Calu3 (cell line): Measurements from ENCODE around the gene ZDHHC16. TPM values are rescaled to one million over a fixed set of nuclear protein-coding genes. Genes with fewer than 3 reads are reported as not detected.

ENCODE experiments used
- BruUV-seq: library from RNA; stranded (reverse); fragments of 400-500 nt; replicated peaks from 2 replicates; lab custom pipeline; 2021; lab: Mats Ljungman, UMichigan
- CTCF ChIA-PET: fragments of 300-600 bp; sonication (Branson Sonifier 250); formaldehyde crosslinking; loops from one replicate; lab custom pipeline; 2022; ENCODE audit warnings: antibody characterized with exemption; lab: Charles Lee
- DNase-seq: peaks from one replicate; pipeline ENCODE4 v3.0.0; 2022
- H3K27ac Mint-ChIP-seq: one replicate; pipeline ENCODE4 v1.8.0; 2022; ENCODE audit warnings: mixed read lengths; ENCODE audit not compliant: unreplicated experiment
- H3K27me3 Mint-ChIP-seq: one replicate; pipeline ENCODE4 v1.8.0; 2022; ENCODE audit warnings: mixed read lengths; ENCODE audit not compliant: unreplicated experiment
- H3K36me3 Mint-ChIP-seq: one replicate; pipeline ENCODE4 v1.8.0; 2022; ENCODE audit warnings: mild to moderate bottlenecking, moderate library complexity, mixed read lengths; ENCODE audit not compliant: insufficient read depth, unreplicated experiment
- H3K4me1 Mint-ChIP-seq: one replicate; pipeline ENCODE4 v1.8.0; 2022; ENCODE audit warnings: mild to moderate bottlenecking, low read depth, mixed read lengths; ENCODE audit not compliant: unreplicated experiment
- H3K4me3 Mint-ChIP-seq: one replicate; pipeline ENCODE4 v1.8.0; 2022; ENCODE audit warnings: mild to moderate bottlenecking, low read depth, moderate library complexity, mixed read lengths; ENCODE audit not compliant: unreplicated experiment
- H3K9me3 Mint-ChIP-seq: one replicate; pipeline ENCODE4 v1.8.0; 2022; ENCODE audit warnings: low read depth, mixed read lengths; ENCODE audit not compliant: unreplicated experiment
- CTCF ChIP-seq: fragments of 200-600 bp; IDR thresholded peaks from one replicate; pipeline ENCODE4 v1.8.0; 2022; ENCODE audit warnings: antibody characterized with exemption; ENCODE audit not compliant: unreplicated experiment
- intact Hi-C: fragments of 100-400 bp; cut with micrococcal nuclease; formaldehyde crosslinking; loops from one replicate; pipeline ENCODE4 v1.10.0; 2022; ENCODE audit not compliant: unreplicated experiment
- total RNA-seq: library from RNA; stranded (reverse); gene quantifications from 2 replicates; pipeline ENCODE4 v1.2.3, GENCODE V29; 2022

The ZDHHC16 gene
- total RNA-seq, 1 experiment from 2014 or later, result 27.7 TPM

DNA sequence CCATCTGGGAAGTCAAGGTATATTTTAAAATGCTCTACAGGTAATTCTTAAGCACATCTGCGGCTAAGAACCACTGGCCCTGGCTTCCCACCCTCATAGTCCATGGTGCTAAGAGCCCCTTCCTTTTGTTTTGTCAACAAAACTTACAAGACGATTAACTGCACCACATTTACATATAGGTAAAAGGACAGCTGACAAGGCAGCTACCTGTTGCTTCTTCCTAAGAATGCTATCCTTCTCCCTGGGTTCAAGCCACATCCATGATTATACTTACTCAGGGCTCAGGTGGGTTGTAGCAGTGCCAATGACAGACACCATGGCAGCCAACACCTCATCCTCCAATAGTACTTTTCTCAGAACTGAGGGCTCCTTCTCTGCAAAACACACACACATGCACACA lies 16.3 kb downstream of the ZDHHC16 start:
- H3K27me3 Mint-ChIP-seq, result no peaks in the 10 kb centered on the region
- CTCF ChIA-PET, result no interaction called here
- no peak for DNase-seq
- intact Hi-C loops, result loop anchor here (5.0 kb wide), 1 partner anchor 90 kb away; no protein-coding TSS in a partner anchor
- TF ChIP-seq CTCF, result no peak
- no TSS peak for BruUV-seq
- peaks cover 36% of the 10 kb centered on the region for H3K36me3 Mint-ChIP-seq
- H3K4me3 Mint-ChIP-seq, result no peak overlapping the region
- no peaks in the 10 kb centered on the region for H3K9me3 Mint-ChIP-seq
- no peaks in the 10 kb centered on the region for H3K4me1 Mint-ChIP-seq
- H3K27ac Mint-ChIP-seq, result no peak overlapping the region

GRCh38 chr10:97463363-97464132 lies 17.6 kb downstream of the ZDHHC16 start:
- Mint-ChIP-seq H3K27ac (no peak overlapping the region), H3K36me3 (peaks cover 38% of the 10 kb centered on the region), H3K27me3 (no peaks in the 10 kb centered on the region), H3K4me3 (no peak overlapping the region), H3K9me3 (no peaks in the 10 kb centered on the region), H3K4me1 (no peaks in the 10 kb centered on the region)
- BruUV-seq, result no TSS peak
- CTCF ChIA-PET, result interaction anchor here (1.0 to 1.1 kb wide), 2 partner anchors 111 to 149 kb away, joined by 4 read pairs; no protein-coding TSS in a partner anchor
- TF ChIP-seq CTCF, result peak; percentile 79
- DNase-seq, result peak; percentile 59
- intact Hi-C loops, result loop anchor here (1.0 to 5.0 kb wide), 2 partner anchors 89 to 149 kb away; no protein-coding TSS in a partner anchor

GRCh38 chr10:97464226-97464625 lies 18.3 kb downstream of the ZDHHC16 start:
- Mint-ChIP-seq H3K27ac (no peak overlapping the region), H3K9me3 (no peaks in the 10 kb centered on the region), H3K4me3 (no peak overlapping the region), H3K4me1 (no peaks in the 10 kb centered on the region), H3K27me3 (no peaks in the 10 kb centered on the region), H3K36me3 (peaks cover 31% of the 10 kb centered on the region)
- TF ChIP-seq CTCF, result no peak
- no TSS peak for BruUV-seq
- DNase-seq, result no peak
- intact Hi-C loops, result loop anchor here (5.0 kb wide), 1 partner anchor 88 kb away; no protein-coding TSS in a partner anchor
- CTCF ChIA-PET, result interaction anchor here (0.6 to 1.1 kb wide), 3 partner anchors 111 to 261 kb away, joined by 4 to 5 read pairs (median 4); no protein-coding TSS in a partner anchor

- Mint-ChIP-seq H3K9me3 (no peaks in the 10 kb centered on the region), H3K36me3 (peaks cover 20% of the 10 kb centered on the region), H3K27ac (peak overlapping the region; percentile 59), H3K27me3 (no peaks in the 10 kb centered on the region), H3K4me1 (no peaks in the 10 kb centered on the region), H3K4me3 (no peak overlapping the region)
- DNase-seq, result no peak
- TF ChIP-seq CTCF, result no peak
- no TSS peak for BruUV-seq
- intact Hi-C loops, result no loop called here
- CTCF ChIA-PET, result no interaction called here
These were observed 20.0 kb downstream of the ZDHHC16 start for GRCh38 chr10:97465982-97466381.
